GM20000 (cell line): ENCODE data around the gene SSPN.

Source experiments
- DNase-seq: peaks from one replicate; pipeline ENCODE4 v3.0.0; 2012; ENCODE audit warnings: low spot score
- CTCF ChIP-seq: IDR thresholded peaks from 2 replicates; pipeline ENCODE4 v1.5.1; 2012; ENCODE audit warnings: mild to moderate bottlenecking, control low read depth; ENCODE audit errors: extremely low read depth, missing control alignments

SSPN gene

DNA sequence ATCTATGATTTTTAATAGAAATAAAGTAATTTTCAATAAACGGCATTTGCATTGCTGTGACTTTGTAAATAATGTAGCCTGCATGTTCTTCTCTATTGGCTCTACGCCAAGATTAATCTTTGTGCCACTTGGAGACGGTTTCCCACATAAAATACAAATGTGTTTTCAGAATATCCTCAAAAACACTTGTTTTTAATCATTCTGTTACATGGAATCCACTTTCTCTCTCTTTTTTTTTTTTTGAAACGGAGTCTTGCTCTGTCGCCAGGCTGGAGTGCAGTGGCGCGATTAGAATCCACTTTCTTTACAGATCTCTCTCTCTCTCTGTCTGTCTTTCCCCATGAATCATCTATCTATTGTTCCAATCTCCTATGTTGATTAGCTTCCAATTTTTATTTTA, 22.8 kb upstream of the SSPN start:
- DNase-seq, result no peak
- TF ChIP-seq CTCF, result no peak

- no peak for DNase-seq
- no peak for TF ChIP-seq CTCF
These were observed 22.3 kb upstream of the SSPN start for GRCh38 chr12:26172946-26173552.

DNA sequence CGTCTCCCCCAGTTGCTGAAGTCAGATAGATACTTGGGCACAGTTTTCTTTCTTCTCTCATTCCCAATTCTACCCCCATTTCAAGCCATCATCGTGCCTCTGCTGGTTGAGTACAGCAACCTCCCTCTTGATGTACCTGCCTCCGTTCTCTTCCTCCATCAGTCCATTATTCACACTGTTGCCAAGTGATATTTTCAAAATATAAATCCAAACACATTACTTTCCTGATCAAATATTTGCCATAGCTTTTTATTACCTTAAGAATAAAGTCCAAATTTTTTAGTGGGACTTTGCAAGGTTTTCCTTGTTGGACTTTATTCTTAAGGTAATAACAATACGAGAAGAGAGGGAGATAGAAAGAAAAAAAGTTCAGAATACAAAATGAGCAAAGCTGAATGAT, 18.6 kb upstream of the SSPN start:
- DNase-seq, result no peak
- TF ChIP-seq CTCF, result no peak

DNA sequence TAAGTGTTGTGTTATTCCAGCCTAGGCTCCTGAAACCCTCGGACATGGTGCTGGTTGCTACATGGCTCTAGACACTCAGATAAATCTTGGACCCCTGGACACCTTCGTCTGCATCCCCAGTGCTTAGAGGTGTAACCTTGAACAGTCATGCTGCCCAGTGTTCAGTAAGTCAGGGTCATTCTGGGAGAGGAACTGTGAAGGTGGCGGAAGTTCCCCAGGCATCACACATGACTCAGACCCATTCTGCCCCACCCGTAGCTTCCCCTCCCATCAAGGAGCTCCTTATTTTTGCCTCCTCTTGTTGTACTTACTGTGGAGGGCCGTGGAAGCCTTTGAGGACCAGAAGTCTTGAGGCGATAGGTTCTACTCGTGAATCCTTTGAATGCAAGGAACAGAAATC, 18.1 kb upstream of the SSPN start:
- no peak for DNase-seq
- no peak for TF ChIP-seq CTCF

DNA sequence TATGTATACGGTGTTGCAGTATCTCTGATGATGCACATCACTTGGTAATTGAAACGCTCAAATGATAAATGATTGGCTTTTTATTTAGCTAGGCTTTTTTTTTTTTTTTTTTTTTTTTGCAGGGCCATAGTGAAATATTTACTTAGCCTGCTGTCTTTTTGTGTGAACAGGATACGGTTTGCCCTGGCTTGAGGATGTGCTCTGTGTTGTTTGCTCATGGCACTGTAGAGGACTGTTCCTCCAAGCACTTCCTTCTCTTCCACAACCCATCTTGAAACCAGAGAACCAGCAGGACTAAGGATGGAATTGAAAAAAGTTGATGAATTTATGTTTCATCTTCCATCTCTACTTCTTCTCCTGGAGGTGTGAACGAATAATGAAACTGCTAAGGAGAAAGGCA, 15.5 kb upstream of the SSPN start:
- no peak for TF ChIP-seq CTCF
- DNase-seq, result no peak

DNA sequence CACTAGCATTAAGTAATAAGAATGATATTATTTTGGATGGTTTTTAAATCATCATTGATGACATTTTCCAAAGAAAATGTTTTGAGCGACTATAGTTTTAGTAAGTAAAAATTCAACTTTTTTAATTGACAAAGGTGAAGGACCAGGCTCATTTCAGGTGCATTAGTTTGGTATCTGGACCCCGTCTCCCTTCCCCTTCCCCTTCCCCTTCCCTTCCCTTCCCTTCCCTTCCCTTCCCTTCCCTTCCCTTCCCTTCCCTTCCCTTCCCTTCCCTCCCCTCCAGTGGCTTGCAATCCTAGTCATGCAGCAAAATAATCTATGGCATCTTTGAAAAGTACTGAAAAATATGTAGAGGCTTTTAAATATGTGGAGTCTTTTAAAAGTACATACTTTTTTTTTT, 13.0 kb upstream of the SSPN start:
- DNase-seq, result no peak
- TF ChIP-seq CTCF, result no peak

DNA sequence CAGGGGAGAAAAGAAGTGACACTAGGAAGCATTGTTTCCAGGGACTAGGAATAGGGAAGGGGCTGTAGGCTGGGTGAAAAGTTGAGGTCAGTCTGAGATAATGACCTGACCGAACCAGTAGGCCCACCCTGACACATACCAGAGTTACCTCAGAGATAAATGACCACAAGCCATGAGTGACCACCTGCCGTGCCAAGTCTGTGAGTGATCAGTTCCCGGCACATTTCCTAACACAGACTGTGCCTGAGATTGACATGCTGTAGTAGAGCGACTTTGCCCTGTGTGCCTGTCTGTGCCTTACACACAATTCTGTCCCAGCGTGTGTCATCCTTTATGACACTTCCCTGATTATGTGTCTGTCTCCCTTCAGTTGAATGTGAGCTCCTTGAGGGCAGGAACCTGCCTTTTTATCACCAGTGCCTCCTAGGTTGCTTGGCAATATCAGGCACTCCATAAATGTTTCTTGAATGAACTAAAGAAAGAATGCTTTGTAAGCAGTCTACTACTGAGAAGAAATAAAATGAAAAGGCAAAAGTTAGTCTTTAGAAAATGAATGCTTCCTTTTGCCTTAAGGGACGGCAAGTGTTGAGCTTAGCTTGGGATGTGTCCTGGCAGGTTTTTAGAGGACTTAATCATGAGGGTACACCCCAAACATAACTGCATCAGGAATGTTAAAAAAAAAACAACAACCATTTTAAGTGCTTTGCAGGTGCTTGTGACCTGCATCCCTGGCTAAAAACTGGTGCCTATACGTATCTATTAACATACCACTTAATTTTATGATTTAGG, 9.6 kb upstream of the SSPN start:
- TF ChIP-seq CTCF, result no peak
- DNase-seq, result no peak
